GM18861 (cell line): Measurements from ENCODE around the gene RDH11.

ENCODE experiments used
- ATAC-seq: cut with Tn5 transposase; IDR thresholded peaks from one replicate; pipeline ENCODE4 v1.9.1; 2021; ENCODE audit not compliant: unreplicated experiment

The RDH11 gene

GRCh38 chr14:67650694-67651093 is 44.9 kb downstream of the RDH11 start:
- ATAC-seq, result no peak

GRCh38 chr14:67650151-67650550 is 45.4 kb downstream of the RDH11 start:
- ATAC-seq, result no peak

GRCh38 chr14:67646131-67646530 is 49.4 kb downstream of the RDH11 start:
- ATAC-seq, result no peak

GRCh38 chr14:67645414-67645813 is 50.1 kb downstream of the RDH11 start:
- no peak for ATAC-seq

GRCh38 chr14:67644428-67644827 is 51.1 kb downstream of the RDH11 start:
- ATAC-seq, result no peak

- no peak for ATAC-seq
Measured at GRCh38 chr14:67643713-67644112, 51.9 kb downstream of the RDH11 start.

- no peak for ATAC-seq
Measured at GRCh38 chr14:67641902-67642749, 53.4 kb downstream of the RDH11 start.

- ATAC-seq, result no peak
Measured at GRCh38 chr14:67641480-67641879, 54.1 kb downstream of the RDH11 start.

- ATAC-seq, result no peak
Measured at GRCh38 chr14:67638642-67639041, 56.9 kb downstream of the RDH11 start.

- ATAC-seq, result no peak
Measured at GRCh38 chr14:67636361-67636919, 59.1 kb downstream of the RDH11 start.

GRCh38 chr14:67633451-67634147 is 62.0 kb downstream of the RDH11 start:
- ATAC-seq, result no peak

GRCh38 chr14:67630938-67631337 is 64.6 kb downstream of the RDH11 start:
- ATAC-seq, result no peak

GRCh38 chr14:67630186-67630585 is 65.4 kb downstream of the RDH11 start:
- no peak for ATAC-seq

GRCh38 chr14:67627519-67627918 is 68.0 kb downstream of the RDH11 start:
- no peak for ATAC-seq
